GM12874 (cell line): ENCODE results near the gene LDLRAD4.

Source experiments
- CTCF ChIP-seq: IDR thresholded peaks from 2 replicates; pipeline ENCODE4 v1.5.1; 2011; ENCODE audit warnings: low read depth, mild to moderate bottlenecking, control low read depth, low read length, moderate library complexity; ENCODE audit not compliant: insufficient read depth

LDLRAD4 gene

GRCh38 chr18:13369353-13369752, 150.8 kb downstream of the LDLRAD4 start:
- no peak for TF ChIP-seq CTCF

- no peak for TF ChIP-seq CTCF
Observed at GRCh38 chr18:13369756-13370510, 151.4 kb downstream of the LDLRAD4 start.

DNA sequence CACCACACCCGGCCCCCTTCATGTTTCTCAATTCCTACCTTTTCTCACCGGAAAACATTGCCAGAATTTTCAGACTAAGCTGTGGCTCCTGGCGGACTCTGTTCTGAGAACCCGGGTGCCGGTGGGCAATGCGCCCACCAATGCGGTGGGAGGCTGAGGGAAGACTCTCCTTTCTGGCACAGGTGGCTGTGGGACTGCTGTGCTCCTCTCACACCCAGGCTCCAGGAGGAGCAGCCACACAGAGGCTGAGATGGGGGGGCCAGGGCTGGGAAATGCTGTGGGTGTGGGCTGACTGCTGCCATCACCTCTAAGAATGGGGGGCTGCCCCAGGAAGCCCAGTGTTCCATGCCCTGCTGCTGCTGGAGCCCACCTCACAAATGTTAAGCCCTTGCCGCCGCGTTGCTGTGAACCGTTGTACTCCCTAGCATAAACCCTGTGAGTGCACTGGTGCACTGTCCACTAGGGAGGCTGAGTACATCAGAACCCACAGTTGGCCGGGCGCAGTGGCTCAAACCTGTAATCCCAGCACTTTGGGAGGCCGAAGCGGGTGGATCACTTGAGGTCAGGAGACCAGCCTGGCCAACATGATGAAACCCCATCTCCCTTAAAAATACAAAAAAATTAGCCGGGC, 152.6 kb downstream of the LDLRAD4 start:
- TF ChIP-seq CTCF, result no peak

- TF ChIP-seq CTCF, result no peak
Observed at GRCh38 chr18:13371689-13372418, 153.3 kb downstream of the LDLRAD4 start.

GRCh38 chr18:13372531-13372951, 154.0 kb downstream of the LDLRAD4 start:
- no peak for TF ChIP-seq CTCF

DNA sequence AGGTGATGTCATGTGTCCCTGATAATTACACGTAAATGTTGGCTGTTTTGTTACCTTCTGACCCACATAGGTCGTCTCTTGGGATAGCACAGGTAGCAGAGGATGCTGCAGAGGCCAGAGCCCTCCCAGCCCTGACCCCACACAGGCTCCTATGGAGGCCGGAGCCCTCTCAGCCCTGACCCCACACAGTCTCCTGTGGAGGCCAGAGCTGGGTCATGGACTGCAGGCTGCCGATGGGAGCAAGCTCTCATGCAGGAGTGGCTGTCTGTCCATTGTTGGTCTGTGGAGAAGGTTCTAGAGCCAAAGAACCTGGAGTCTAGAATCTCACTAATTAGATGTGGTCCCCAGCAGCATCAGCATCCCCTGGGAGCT, 155.5 kb downstream of the LDLRAD4 start:
- no peak for TF ChIP-seq CTCF

- TF ChIP-seq CTCF, result no peak
Observed at GRCh38 chr18:13374468-13375301, 156.1 kb downstream of the LDLRAD4 start.
